ENCODE measurements around the gene MRRF.
"Not testable (repeated sequence)": the region's sequence is repeated elsewhere in the genome, so short reads cannot be mapped to it uniquely, and the experiment has no call there.

Gene MRRF

DNA sequence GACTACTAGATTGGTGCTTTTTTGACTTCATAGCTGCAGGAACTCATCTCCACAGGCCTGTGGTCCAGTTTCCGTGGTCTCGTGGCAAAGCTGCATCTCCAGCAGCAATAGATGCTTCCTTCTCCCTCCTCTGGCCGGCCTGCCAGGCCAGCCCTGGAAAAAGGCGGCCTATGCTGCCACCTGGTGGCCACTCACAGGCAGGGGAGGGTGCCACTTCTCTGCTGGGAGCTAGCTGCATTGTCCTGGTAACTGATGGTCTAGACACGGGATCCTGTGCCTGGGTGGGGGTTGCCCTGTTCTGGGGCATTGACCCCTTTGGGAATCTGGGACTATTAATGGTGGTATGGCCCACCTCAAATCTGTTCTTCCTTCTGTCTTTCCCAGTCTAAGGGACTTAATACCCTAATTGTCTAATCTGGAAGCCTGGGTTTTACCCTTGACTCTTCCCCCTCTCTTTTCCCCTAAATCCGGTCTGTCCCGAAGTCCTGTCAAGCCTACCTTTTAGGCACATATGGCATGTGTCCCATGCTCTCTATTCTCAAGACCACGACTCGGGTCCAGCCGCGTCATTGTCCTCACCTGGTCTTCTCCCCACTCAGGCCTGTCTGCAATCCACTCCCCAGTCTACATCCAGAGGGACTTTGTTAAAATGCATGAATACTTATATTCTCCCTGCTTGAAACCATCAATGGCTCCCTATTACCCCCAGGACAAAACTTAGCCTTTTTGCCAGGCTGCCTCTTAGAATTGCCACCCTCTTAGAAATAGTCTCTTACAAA lies 86.1 kb downstream of the MRRF start:
- no peak overlapping the region for H3K9ac ChIP-seq (ENCODE audit: insufficient read length)
- DNase-seq (ENCODE audit: low read depth, low spot score): no peak
- no peak overlapping the region for H3K27ac ChIP-seq
- TF ChIP-seq FOXP2 (optimal IDR thresholded peaks at IDR 0.05; ENCODE audit: control extremely low read depth, extremely low read length, insufficient read depth) (no peak), EZH2 (IDR thresholded peaks at IDR 0.05) (no peak), POLR2AphosphoS5 (IDR thresholded peaks at IDR 0.05; ENCODE audit: borderline replicate concordance, low read depth, low read length) (no peak)
- H3K36me3 ChIP-seq (ENCODE audit: insufficient read depth, low read length): no peaks in the 10 kb centered on the region
- no peak overlapping the region for H3K4me3 ChIP-seq
- no peaks in the 10 kb centered on the region for H3K9me3 ChIP-seq (ENCODE audit: low read depth, low read length)

DNA sequence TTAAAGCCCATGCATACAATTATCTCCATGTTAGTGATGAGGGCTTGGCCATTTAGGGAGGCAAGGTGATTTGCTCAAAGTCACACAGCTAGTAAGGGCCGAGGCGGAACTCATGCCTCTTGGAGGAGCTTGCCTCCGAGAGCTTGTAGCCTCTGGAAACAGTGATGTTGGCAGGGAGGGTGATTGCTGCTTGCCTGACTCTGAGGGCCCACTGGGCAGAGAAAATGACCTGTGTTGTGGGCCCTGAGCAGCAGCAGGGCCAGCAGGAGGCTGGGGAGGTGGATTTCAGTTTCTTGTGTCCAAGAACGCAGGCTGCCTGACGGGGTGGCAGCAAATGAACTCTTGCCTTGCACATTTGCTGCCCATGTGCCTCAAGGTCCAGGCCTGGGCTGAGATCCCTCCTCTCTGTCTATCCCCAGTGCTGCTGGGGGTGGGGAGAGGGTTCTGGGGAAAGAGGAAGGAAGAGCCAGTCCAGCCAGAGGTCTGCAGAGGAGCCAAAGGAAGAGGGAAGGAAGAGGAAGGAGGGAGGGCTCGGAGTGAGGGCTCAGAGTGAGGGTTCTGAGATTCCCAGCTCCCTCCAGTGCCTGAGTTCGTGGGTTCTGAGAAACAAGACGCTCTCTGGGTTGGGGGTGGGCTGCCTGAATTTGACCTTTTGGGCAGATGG lies 90.0 kb downstream of the MRRF start:
- Histone ChIP-seq H3K9me3 (ENCODE audit: low read depth, low read length) (no peaks in the 10 kb centered on the region), H3K36me3 (ENCODE audit: insufficient read depth, low read length) (no peaks in the 10 kb centered on the region), H3K4me3 (no peak overlapping the region), H3K9ac (ENCODE audit: insufficient read length) (no peak overlapping the region), H3K27ac (no peak overlapping the region)
- no peak for TF ChIP-seq POLR2AphosphoS5 (IDR thresholded peaks at IDR 0.05; ENCODE audit: borderline replicate concordance, low read depth, low read length)
- TF ChIP-seq FOXP2 (optimal IDR thresholded peaks at IDR 0.05; ENCODE audit: control extremely low read depth, extremely low read length, insufficient read depth): no peak
- TF ChIP-seq EZH2 (IDR thresholded peaks at IDR 0.05): no peak
- no peak for DNase-seq (ENCODE audit: low read depth, low spot score)

DNA sequence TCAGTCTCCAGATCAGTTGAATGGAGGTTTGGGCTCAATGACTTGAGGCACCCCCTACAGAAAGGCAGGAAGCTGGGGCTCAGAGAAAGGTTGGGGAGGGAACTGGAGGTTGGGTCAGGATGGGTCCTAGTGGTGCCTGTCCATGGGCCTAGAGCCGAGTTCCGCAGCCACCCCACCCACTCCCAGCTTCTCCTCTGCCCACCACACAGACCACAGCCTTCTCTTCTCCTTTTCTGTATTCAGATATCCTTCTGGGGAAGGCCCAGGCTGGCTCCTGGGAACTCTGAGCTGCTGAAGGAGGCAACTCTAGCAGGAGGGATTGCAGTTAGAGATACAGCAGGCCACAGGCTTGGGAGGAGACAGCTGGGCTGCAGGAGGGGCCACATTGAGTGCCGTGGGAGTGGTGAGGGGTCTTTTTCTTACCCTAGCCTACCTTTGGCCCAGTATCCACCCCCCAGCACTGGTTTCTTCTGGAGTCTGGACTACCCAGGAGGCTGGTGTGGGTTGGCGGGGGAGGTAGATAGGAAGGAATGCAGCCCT lies 90.7 kb downstream of the MRRF start:
- H3K36me3 ChIP-seq (ENCODE audit: insufficient read depth, low read length): no peaks in the 10 kb centered on the region
- no peak overlapping the region for H3K4me3 ChIP-seq

DNA sequence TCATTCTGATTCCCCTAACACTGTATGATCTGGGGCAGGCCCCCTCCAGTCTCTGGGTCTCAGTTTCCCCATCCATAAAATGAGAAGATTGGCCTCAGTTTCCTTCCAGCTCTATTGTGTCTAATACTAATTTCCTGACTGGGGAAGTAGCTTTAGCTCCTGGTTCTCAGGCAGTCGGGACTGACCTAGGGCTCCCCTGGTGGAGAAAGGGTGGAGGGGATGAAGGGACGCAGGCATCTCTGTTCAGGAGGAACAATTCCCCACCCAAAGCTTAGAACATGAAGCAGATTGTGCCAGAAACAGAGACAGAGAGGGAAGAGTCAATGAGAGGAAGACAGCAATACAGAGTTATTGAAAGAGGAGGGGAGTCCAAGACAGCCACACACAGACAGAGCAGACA lies 91.9 kb downstream of the MRRF start:
- no peaks in the 10 kb centered on the region for H3K9me3 ChIP-seq (ENCODE audit: low read depth, low read length)
- no peaks in the 10 kb centered on the region for H3K36me3 ChIP-seq (ENCODE audit: insufficient read depth, low read length)
- H3K9ac ChIP-seq (ENCODE audit: insufficient read length): no peak overlapping the region
- no peak overlapping the region for H3K27ac ChIP-seq
- no peak overlapping the region for H3K4me3 ChIP-seq
- TF ChIP-seq EZH2 (IDR thresholded peaks at IDR 0.05) (no peak), POLR2AphosphoS5 (IDR thresholded peaks at IDR 0.05; ENCODE audit: borderline replicate concordance, low read depth, low read length) (no peak), FOXP2 (optimal IDR thresholded peaks at IDR 0.05; ENCODE audit: control extremely low read depth, extremely low read length, insufficient read depth) (no peak)
- DNase-seq (ENCODE audit: low read depth, low spot score): no peak

More for the DNA sequence above, 90.7 kb downstream of the MRRF start:
- no peak overlapping the region for H3K9ac ChIP-seq (ENCODE audit: insufficient read length)
- H3K27ac ChIP-seq: no peak overlapping the region
- no peaks in the 10 kb centered on the region for H3K9me3 ChIP-seq (ENCODE audit: low read depth, low read length)
- no peak for TF ChIP-seq EZH2 (IDR thresholded peaks at IDR 0.05)
- no peak for TF ChIP-seq FOXP2 (optimal IDR thresholded peaks at IDR 0.05; ENCODE audit: control extremely low read depth, extremely low read length, insufficient read depth)
- no peak for TF ChIP-seq POLR2AphosphoS5 (IDR thresholded peaks at IDR 0.05; ENCODE audit: borderline replicate concordance, low read depth, low read length)
- DNase-seq (ENCODE audit: low read depth, low spot score): no peak

DNA sequence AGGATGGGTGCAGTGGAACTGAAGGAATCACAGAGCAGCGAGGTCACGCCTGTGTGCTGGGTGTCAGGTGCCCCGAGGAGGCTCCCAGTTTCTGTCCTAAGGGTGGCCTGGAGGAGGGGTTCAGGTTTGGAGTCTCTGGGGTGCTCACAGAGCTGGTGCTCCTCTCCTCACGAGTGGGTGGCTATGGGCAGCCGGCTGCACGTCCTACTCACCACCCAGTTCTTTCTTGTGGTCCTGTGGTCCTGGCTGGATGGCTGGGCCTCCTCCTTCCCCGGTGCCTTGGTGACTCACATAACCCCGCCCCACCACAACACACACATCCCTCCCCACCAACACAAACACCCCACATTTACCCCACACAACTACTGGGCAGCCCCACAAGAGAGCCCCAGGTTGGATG lies 96.2 kb downstream of the MRRF start:
- DNase-seq (ENCODE audit: low read depth, low spot score): no peak
- Histone ChIP-seq H3K9me3 (ENCODE audit: low read depth, low read length) (no peaks in the 10 kb centered on the region), H3K4me3 (no peak overlapping the region), H3K9ac (ENCODE audit: insufficient read length) (no peak overlapping the region), H3K36me3 (ENCODE audit: insufficient read depth, low read length) (no peaks in the 10 kb centered on the region), H3K27ac (no peak overlapping the region)
- no peak for TF ChIP-seq POLR2AphosphoS5 (IDR thresholded peaks at IDR 0.05; ENCODE audit: borderline replicate concordance, low read depth, low read length)
- TF ChIP-seq FOXP2 (optimal IDR thresholded peaks at IDR 0.05; ENCODE audit: control extremely low read depth, extremely low read length, insufficient read depth): no peak
- no peak for TF ChIP-seq EZH2 (IDR thresholded peaks at IDR 0.05)

- H3K9ac ChIP-seq (ENCODE audit: insufficient read length); H3K4me3 ChIP-seq; H3K36me3 ChIP-seq (ENCODE audit: insufficient read depth, low read length); DNase-seq (ENCODE audit: low read depth, low spot score); H3K27ac ChIP-seq; H3K9me3 ChIP-seq (ENCODE audit: low read depth, low read length): not testable (repeated sequence)
These were observed 98.4 kb downstream of the MRRF start for GRCh38 chr9:122363131-122363530.

- H3K9me3 ChIP-seq (ENCODE audit: low read depth, low read length): no peaks in the 10 kb centered on the region
- TF ChIP-seq POLR2AphosphoS5 (IDR thresholded peaks at IDR 0.05; ENCODE audit: borderline replicate concordance, low read depth, low read length) (no peak), EZH2 (IDR thresholded peaks at IDR 0.05) (no peak), FOXP2 (optimal IDR thresholded peaks at IDR 0.05; ENCODE audit: control extremely low read depth, extremely low read length, insufficient read depth) (no peak)
- H3K9ac ChIP-seq (ENCODE audit: insufficient read length): no peak overlapping the region
- H3K4me3 ChIP-seq: no peak overlapping the region
- H3K36me3 ChIP-seq (ENCODE audit: insufficient read depth, low read length): no peaks in the 10 kb centered on the region
- DNase-seq (ENCODE audit: low read depth, low spot score): no peak
- no peak overlapping the region for H3K27ac ChIP-seq
These were observed 99.6 kb downstream of the MRRF start for GRCh38 chr9:122364117-122364782.

GRCh38 chr9:122364783-122365150 lies 100.1 kb downstream of the MRRF start:
- Histone ChIP-seq H3K9me3 (ENCODE audit: low read depth, low read length) (no peaks in the 10 kb centered on the region), H3K27ac (no peak overlapping the region)

More at GRCh38 chr9:122364783-122365150, 100.1 kb downstream of the MRRF start:
- DNase-seq (ENCODE audit: low read depth, low spot score): no peak
- Histone ChIP-seq H3K4me3 (no peak overlapping the region), H3K9ac (ENCODE audit: insufficient read length) (no peak overlapping the region), H3K36me3 (ENCODE audit: insufficient read depth, low read length) (no peaks in the 10 kb centered on the region)
- TF ChIP-seq EZH2 (IDR thresholded peaks at IDR 0.05) (no peak), POLR2AphosphoS5 (IDR thresholded peaks at IDR 0.05; ENCODE audit: borderline replicate concordance, low read depth, low read length) (no peak), FOXP2 (optimal IDR thresholded peaks at IDR 0.05; ENCODE audit: control extremely low read depth, extremely low read length, insufficient read depth) (no peak)
